ENCODE results near the gene HTR3D. TPM values are rescaled to one million over a fixed set of nuclear protein-coding genes. Genes with fewer than 3 reads are reported as not detected.
"Not testable (repeated sequence)": the region's sequence is repeated elsewhere in the genome, so short reads cannot be mapped to it uniquely, and the experiment has no call there.

HTR3D gene
- total RNA-seq: not detected
- long read RNA-seq: 0 reads

- DNase-seq: no peak
- intact Hi-C loops (cut with DNase I): loop anchor here in 1 of 2 donors (5.0 kb wide), 1 partner anchor 96 kb away; no protein-coding TSS in a partner anchor
- ATAC-seq: no peak
Observed at GRCh38 chr3:184031187-184031792, at the start of gene HTR3D. Gene HTR3D, plus strand, starts transcription at chr3:184031742. Its CDS starts 0 bp downstream, at chr3:184031742.

GRCh38 chr3:183981990-183982644 is 49.4 kb upstream of the HTR3D start:
- ATAC-seq (no peak), DNase-seq (no peak)
- intact Hi-C loops (cut with DNase I): no loop called here

- intact Hi-C loops (cut with DNase I): no loop called here
- no peak for DNase-seq
- no peak for ATAC-seq
Observed at GRCh38 chr3:183984127-183984740, 47.3 kb upstream of the HTR3D start.

DNA sequence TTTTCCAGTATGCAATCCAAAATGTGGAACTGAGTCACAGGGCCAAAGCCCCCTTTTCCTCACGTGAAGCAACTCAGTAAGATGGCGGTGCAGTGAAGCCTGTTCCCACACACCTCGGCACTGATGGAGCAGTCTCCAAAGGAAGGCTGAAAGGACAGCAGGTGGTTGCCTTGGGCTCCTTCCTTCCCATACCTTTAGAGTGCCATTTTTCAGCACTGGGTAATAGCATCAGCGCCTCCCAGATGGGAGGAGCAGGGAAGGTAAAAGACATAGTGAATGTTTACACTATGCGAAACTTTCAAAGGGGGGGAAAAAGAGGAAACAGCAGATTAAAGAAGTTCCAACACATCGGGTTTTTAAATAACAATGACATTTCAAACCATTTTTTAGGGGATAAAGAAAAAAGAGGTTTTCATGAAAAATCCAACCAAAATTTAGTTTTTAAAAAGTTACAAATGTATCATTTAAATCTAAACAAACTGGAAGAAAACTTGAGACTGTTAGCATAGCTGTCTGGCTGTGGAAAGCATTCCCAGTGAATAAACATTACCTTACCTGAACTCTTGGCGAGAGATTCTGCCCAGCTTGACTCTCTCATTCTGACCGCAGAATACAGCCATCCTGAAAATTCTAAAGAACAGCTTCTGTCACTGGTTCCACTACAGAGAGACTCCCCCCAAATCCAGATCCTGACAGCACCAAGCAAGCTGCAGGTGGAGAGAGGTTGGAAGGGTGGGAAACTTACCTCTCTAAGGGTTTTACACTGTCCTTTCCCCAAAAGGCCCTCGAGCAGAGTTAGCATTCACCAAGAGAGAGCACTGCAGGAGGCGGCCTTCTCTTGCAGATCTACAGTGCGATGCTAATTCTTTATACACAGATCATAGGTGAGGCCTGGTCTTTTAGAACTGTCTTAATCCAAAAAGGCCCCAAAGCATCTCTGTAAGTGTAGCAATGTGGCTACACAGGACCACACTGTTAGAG is 46.5 kb upstream of the HTR3D start:
- ATAC-seq (no peak), DNase-seq (no peak)
- intact Hi-C loops (cut with DNase I): no loop called here

- intact Hi-C loops (cut with DNase I): no loop called here
- DNase-seq (no peak), ATAC-seq (no peak)
Observed at GRCh38 chr3:183987000-183987600, 44.4 kb upstream of the HTR3D start.

DNA sequence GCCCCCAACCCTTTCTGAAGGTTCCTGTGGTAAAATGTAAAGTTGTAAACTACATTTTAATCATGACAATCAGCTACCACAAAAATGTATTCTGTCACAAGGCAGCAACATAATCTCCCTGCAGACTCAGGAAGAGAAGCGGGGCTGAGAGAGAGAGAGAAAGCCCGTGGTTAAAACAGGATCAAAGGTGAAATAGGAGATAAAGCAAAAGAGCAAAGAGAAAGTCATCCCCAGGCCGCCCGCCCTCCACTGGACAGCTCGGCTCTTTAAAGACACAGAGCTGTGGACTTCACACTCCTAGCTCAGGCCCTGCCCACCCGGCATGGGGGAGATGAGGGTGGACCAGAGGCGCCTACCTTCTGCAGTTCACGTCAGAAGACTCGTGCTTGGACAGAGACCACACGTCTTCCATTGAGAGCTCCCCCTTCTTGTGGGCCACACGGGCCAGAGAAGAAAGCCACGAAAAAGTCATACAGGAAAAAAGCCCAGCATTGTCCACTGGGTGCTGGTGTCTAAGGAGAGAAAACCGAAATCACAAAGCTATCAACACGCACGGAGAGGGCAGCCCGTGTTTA is 43.2 kb upstream of the HTR3D start:
- ATAC-seq (no peak), DNase-seq (no peak)
- intact Hi-C loops (cut with DNase I): no loop called here

DNA sequence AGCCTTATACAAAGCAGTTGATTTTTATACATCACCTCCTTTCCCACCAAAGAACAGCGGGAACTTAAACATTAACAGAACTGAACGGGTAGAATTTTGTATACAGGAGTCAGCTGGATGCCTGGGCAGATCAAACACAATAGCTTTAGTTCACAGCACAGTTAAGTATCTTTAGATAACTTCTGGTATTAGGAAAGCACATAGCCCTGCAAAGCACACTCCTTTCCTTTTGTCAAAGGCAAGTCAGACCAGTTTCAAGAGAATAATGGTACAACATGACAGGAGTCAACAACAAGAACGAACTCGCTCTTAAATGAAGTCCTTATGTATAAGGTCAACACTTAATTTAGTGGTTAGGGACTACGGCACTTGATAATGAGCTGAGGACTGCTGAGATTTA is 40.1 kb upstream of the HTR3D start:
- intact Hi-C loops (cut with DNase I): no loop called here
- no peak for ATAC-seq

GRCh38 chr3:184001761-184002160 is 29.8 kb upstream of the HTR3D start:
- intact Hi-C loops (cut with DNase I): no loop called here
- ATAC-seq (no peak), DNase-seq (no peak)

More for the DNA sequence above, 40.1 kb upstream of the HTR3D start:
- DNase-seq: no peak

DNA sequence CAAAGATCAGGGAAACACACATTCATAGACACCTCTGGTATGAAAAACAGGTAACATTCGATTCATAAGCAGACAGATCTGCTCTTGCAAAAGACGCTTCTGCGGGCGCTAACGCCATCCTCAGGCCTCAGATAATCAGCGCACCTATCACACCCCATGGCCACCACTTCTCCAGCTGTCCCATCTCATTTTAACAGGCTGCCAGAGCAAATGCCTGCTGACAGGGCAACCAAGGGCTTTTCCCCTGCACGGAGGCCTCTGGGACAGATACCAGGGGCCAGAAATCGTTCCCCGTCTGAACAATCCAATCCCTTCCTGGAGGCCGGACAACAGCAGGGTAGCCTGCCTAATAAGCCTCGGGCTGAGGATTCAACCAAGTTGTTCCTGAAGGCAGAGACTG is 29.1 kb upstream of the HTR3D start:
- ATAC-seq: peak; percentile 30 to 72
- intact Hi-C loops (cut with DNase I): no loop called here
- no peak for DNase-seq

DNA sequence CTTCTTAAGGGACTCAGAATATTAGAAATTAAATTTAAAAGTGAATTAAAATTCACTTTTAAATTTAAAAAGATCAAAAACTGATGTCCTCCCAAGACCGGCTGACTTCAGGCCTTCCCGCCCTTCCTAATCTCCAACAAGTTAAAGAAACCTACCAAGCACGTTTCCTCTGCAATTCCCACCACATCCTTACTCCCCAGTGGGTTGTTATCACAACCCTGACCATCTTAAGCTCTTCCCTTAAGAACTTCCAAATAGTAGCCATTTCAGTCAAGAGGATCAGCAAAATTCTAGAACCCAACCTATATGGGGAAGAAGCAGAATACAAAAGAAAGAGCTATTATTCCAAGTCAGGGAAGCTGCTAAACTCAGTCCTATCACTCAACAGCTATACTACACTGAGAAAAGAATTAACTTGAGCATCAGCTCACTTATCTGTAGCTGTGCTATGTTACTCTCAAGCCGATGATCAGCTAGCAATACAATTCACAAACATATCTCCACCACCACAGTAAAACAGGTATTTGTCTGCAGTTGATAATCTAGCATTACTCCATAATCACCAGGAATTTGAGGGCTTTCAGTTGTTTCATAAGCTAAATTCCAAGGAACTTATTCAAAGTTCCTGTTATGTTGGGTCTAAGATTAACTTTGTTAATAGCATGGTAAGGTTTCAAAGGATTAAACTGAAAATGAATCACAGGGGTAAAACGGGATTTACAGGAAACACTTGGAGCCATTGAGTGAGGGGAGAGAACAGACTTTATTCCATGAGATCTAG is 28.2 kb upstream of the HTR3D start:
- intact Hi-C loops (cut with DNase I): no loop called here
- no peak for DNase-seq
- ATAC-seq: no peak

DNA sequence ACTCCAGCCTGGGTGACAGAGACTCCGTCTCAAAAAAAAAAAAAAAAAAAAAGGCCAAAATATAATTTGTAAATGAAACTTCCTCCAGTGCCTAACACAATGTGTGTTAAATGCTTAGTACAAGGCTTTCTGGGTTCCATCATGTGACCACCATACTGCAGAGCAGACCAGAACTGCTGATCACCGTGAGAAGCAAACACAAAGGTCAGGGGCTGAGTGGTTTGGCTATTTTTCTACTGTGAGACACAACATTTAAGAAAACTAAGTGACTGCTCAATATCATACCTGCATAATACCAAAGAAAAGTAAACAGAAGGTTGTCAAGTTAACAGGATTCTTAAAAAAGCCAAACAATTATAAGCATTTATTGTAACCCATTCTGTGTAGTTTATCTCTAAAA is 27.1 kb upstream of the HTR3D start:
- intact Hi-C loops (cut with DNase I): no loop called here
- peak; percentile 45 to 56 for ATAC-seq
- no peak for DNase-seq

DNA sequence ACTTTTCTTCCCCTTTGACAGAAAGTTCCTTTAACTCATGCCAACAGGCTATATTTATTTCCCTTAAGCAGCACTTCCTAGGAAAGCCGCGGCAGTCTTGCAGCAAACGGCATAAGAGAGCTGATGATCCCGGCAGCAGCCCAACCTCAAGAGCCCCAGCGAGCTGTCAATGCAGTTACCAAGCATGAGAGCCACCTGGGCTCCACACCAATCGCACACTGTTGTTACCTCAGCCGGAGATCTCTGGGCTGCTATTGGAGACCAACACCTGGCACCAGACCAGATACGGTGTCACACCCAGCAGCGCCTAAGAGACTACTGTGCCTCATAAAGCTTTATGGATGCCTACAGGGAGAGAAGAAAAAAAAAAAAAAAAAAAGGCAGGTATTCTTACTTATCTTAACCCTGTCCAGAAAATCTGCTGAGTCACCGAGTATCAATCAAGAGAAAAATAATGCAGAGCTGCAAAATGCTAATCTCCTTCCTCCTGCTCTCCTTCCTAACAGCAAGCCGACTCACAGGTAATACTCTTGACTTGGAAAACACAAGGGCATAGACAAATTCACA is 25.5 kb upstream of the HTR3D start:
- peak; percentile 45 to 83 for ATAC-seq
- DNase-seq: peak; percentile 62
- intact Hi-C loops (cut with DNase I): no loop called here

- ATAC-seq; DNase-seq; intact Hi-C loops (cut with DNase I): not testable (repeated sequence)
Observed at GRCh38 chr3:184007143-184007813, 24.3 kb upstream of the HTR3D start.

DNA sequence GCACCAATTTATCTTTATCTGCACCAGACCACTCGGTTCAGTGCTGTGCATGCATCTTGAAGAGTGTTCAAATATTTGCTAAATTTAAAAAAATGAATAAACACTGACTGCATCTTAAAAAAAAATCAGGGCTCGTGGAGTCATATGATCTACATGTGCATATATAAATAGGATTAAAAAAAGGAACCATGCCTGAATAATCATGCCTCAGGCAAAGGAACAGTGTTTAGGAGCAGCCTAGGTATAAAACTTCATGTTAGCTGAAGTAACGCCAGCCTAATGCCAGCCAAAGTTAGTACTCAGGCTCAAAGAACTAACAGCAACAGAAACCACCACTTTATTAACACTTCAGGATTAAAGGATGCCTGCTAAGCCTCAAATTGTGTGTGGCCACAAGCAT is 23.4 kb upstream of the HTR3D start:
- ATAC-seq: no peak
- DNase-seq: no peak
- intact Hi-C loops (cut with DNase I): no loop called here

GRCh38 chr3:184011230-184011876 is 20.2 kb upstream of the HTR3D start:
- no peak for ATAC-seq
- no peak for DNase-seq
- intact Hi-C loops (cut with DNase I): no loop called here
